GM12878 (cell line): ENCODE results near the gene KANSL3. TPM values are rescaled to one million over a fixed set of nuclear protein-coding genes. Genes with fewer than 3 reads are reported as not detected.

Experiments
- ATAC-seq: fragments of 200-7000 bp; cut with Tn5 transposase; 3 replicates; pipeline ENCODE4 v1.9.1; 2020; ENCODE audit warnings: mild to moderate bottlenecking, moderate library complexity
- BruUV-seq: library from RNA; stranded (reverse); fragments of 400-500 nt; replicated peaks from 2 replicates; lab custom pipeline; 2021; lab: Mats Ljungman, UMichigan
- CTCF ChIA-PET: fragments of 300-600 bp; sonication (Branson Sonifier 250); formaldehyde crosslinking; extraction: SDS; loops from one replicate; lab custom pipeline; 2021; ENCODE audit warnings: inconsistent platforms; lab: Yijun Ruan, JAX
- POLR2A ChIA-PET: fragments of 350-600 bp; formaldehyde crosslinking; extraction: SDS; loops from one replicate; lab custom pipeline; 2021; ENCODE audit warnings: inconsistent platforms; lab: Charles Lee
- RAD21 ChIA-PET: fragments of 300-600 bp; sonication (Branson Sonifier 250); formaldehyde crosslinking; loops from one replicate; lab custom pipeline; 2023; ENCODE audit warnings: antibody characterized with exemption; ENCODE audit not compliant: unreplicated experiment; lab: Charles Lee
- SMC1A ChIA-PET: fragments of 300-600 bp; sonication (Branson Sonifier 250); formaldehyde crosslinking; loops from one replicate; lab custom pipeline; 2023; ENCODE audit not compliant: unreplicated experiment, uncharacterized antibody; lab: Charles Lee
- DNase-seq: peaks from one replicate; pipeline ENCODE4 v3.0.0-alpha.2; 2011; ENCODE audit warnings: low read depth, low spot score
- FAIRE-seq: peaks from 3 replicates; lab custom pipeline; 2011; peaks lifted over from hg19 to GRCh38; lab: Jason Lieb, UNC
- H2AFZ ChIP-seq: 2 replicates; pipeline ENCODE4 v1.6.0; 2011; ENCODE audit warnings: low read depth, low read length, control low read depth; ENCODE audit not compliant: control insufficient read depth
- H3K27ac ChIP-seq: 2 replicates; pipeline ENCODE4 v1.5.1; 2011; ENCODE audit warnings: control low read depth; ENCODE audit not compliant: control insufficient read depth, insufficient read depth
- H3K27me3 ChIP-seq, 2 experiments: replicated peaks in 1 of 2; 2 replicates each; pipeline versions ENCODE4 v1.6.0 to v1.6.1; 2011; ENCODE audit warnings: low read length in 1 of 2; ENCODE audit not compliant: control insufficient read depth in 2 of 2, insufficient read depth in 2 of 2
- H3K36me3 ChIP-seq, 2 experiments: 2 replicates each; pipeline ENCODE4 v1.5.1; 2011; ENCODE audit warnings: low read length in 1 of 2; ENCODE audit not compliant: control insufficient read depth in 2 of 2, insufficient read depth in 2 of 2
- H3K4me1 ChIP-seq: 2 replicates; pipeline ENCODE4 v1.6.1; 2011; ENCODE audit warnings: mild to moderate bottlenecking, low read length, moderate library complexity, mixed read lengths; ENCODE audit not compliant: control insufficient read depth, insufficient read depth
- H3K4me2 ChIP-seq: 2 replicates; pipeline ENCODE4 v1.6.0; 2011; ENCODE audit warnings: control low read depth; ENCODE audit not compliant: control insufficient read depth, insufficient read depth
- H3K4me3 ChIP-seq: fragments of 200-600 bp; sonication (generic); 2 replicates; pipeline ENCODE4 v1.5.1; 2016
- H3K79me2 ChIP-seq: 2 replicates; pipeline ENCODE4 v1.6.0; 2011; ENCODE audit warnings: low read length; ENCODE audit not compliant: control insufficient read depth, insufficient read depth
- H3K9ac ChIP-seq: 2 replicates; pipeline ENCODE4 v1.8.0; 2011; ENCODE audit warnings: low read length, control low read depth, mixed read lengths; ENCODE audit not compliant: control insufficient read depth, insufficient read depth
- H3K9me3 ChIP-seq: replicated peaks from 3 replicates; pipeline ENCODE4 v1.5.1; 2011; ENCODE audit warnings: mild to moderate bottlenecking, low read length; ENCODE audit not compliant: control insufficient read depth, insufficient read depth
- H4K20me1 ChIP-seq: 2 replicates; pipeline ENCODE4 v1.6.0; 2011; ENCODE audit not compliant: control insufficient read depth, insufficient read depth
- IKZF2 ChIP-seq, 2 experiments: fragments of 450-650 bp; IDR thresholded peaks; 2 replicates each; pipeline ENCODE4 v1.6.1; 2017; ENCODE audit warnings: mild to moderate bottlenecking in 2 of 2, moderate library complexity in 2 of 2
- MEF2A ChIP-seq: IDR thresholded peaks from 2 replicates; pipeline ENCODE4 v1.6.1; 2011; ENCODE audit warnings: low read depth, mild to moderate bottlenecking, low read length, moderate library complexity; ENCODE audit not compliant: insufficient read depth
- POLR2A ChIP-seq: IDR thresholded peaks from 2 replicates; pipeline ENCODE4 v1.6.1; 2011; ENCODE audit warnings: low read depth, mild to moderate bottlenecking, low read length
- WGBS: methylation state at CpG from one replicate; pipeline ENCODE4 v1.1.6; 2016; ENCODE audit warnings: low lambda C conversion rate; ENCODE audit not compliant: insufficient replicate concordance, insufficient coverage; ENCODE audit errors: missing lambda C conversion rate; 5-methylcytosine and 5-hydroxymethylcytosine counted together
- in situ Hi-C: fragments of 300-500 bp; cut with MboI; formaldehyde crosslinking; loops from 9 replicates; pipeline ENCODE4 v1.14.3; 2018; ENCODE audit warnings: mixed read lengths
- intact Hi-C: fragments of 100-400 bp; cut with micrococcal nuclease; formaldehyde crosslinking; loops from one replicate; pipeline ENCODE4 v1.14.2; 2022; ENCODE audit not compliant: unreplicated experiment
- polyA plus RNA-seq, 11 experiments: library from polyadenylated mRNA; depleted of rRNA in 4 of 11; unstranded in 6 of 11; stranded (reverse) in 5 of 11; fragments of >200 nt; fragmentation: Nextera tagmentation in 4 of 11; fragmentation: Illumina TruSeq in 1 of 11; extraction: Ambion mirVana in 4 of 11; extraction: Trizol in 1 of 11; gene quantifications; 1 replicate in 1 of 11; 2 replicates in 10 of 11; pipeline versions ENCODE4 v1.2.1 to v1.2.3, GENCODE V29; 2011 to 2016; ENCODE audit warnings: inconsistent platforms in 2 of 11, missing spikeins in 2 of 11, low read depth in 1 of 11
- total RNA-seq, 4 experiments: library from RNA; depleted of rRNA in 3 of 4; stranded (reverse); fragments of >200 nt in 3 of 4; fragmentation: Illumina TruSeq in 1 of 4; extraction: Trizol in 1 of 4; gene quantifications; 2 replicates each; pipeline versions ENCODE4 v1.2.1 to v1.2.3, GENCODE V29; 2013 to 2021

KANSL3 gene
- total and polyA plus RNA-seq, 10 of the 15 experiments (the other 5 are each of a cell fraction or from before 2014, with no cell fraction given), result 5.6 to 25.9 (median 16.7) TPM

DNA sequence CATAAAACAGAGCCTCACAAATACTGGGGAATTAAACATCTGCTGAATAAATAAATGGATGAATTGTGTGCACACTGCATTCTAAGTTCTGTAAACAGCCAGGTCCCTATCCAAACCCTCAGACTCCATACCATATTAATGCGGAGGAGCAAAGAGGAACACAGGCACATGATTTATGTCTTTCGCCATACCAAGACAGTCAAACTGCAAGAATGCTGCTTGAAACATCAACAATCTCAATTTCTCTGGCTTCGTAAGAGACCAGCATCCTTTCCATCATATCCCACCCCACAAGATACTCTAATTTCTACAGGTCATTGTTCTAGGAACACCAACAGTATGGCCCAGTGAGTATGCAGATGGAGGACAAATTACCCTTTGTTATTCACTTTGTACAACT lies 15.0 kb downstream of the KANSL3 start:
- no peak overlapping the region for H3K4me3 ChIP-seq
- H3K9ac ChIP-seq, result no peak overlapping the region
- in situ Hi-C loops, result no loop called here
- H3K4me2 ChIP-seq, result no peak overlapping the region
- ATAC-seq (no peak), FAIRE-seq (no peak), DNase-seq (no peak)
- 92% methylated on average over 3 of the region's 3 CpGs for WGBS
- no peaks in the 10 kb centered on the region for H3K4me1 ChIP-seq
- CTCF ChIA-PET, result interaction anchor here (1.1 to 1.4 kb wide), 2 partner anchors 11 to 16 kb away, joined by 3 to 6 read pairs; partner anchors contain the start of gene KANSL3
- no peaks in the 10 kb centered on the region for H3K27me3 ChIP-seq
- intact Hi-C loops, result no loop called here
- POLR2A ChIA-PET, result no interaction called here
- H3K9me3 ChIP-seq, result no peaks in the 10 kb centered on the region
- H2AFZ ChIP-seq, result no peak overlapping the region
- TF ChIP-seq MEF2A (no peak), POLR2A (0 out of 2 replicates have a peak, but pooled peaks have one; percentile 8)
- H3K36me3 ChIP-seq, result peaks cover 8 to 18% of the 10 kb centered on the region in 2 experiments; a peak in 3 of 4 replicates
- RAD21 ChIA-PET, result no interaction called here
- no peaks in the 10 kb centered on the region for H4K20me1 ChIP-seq
- SMC1A ChIA-PET, result interaction anchor here (1.3 kb wide), 1 partner anchor 13 kb away, joined by 3 read pairs; no protein-coding TSS in a partner anchor
- H3K79me2 ChIP-seq, result no peaks in the 10 kb centered on the region
- H3K27ac ChIP-seq, result no peak overlapping the region
- BruUV-seq, result TSS peak; percentile 43

DNA sequence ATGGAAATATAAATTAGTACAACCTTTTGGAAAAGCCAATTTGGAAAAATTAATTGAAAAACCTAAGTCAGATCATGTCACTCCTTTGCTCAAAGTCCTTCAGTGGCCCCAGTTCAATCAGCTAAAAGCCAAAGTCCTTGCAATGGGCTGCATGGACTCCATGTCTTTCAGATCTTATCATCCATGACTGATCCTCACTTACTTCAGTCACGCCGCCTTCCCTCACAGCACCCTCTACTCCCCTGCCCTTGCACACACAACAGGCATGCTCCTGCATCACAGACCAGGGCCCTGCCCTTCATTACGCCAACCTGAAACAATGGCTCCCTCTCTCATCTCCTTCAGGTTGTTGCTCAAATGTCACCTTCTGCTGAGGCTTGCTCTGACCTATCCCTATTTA lies 15.6 kb downstream of the KANSL3 start:
- ATAC-seq (no peak), FAIRE-seq (no peak), DNase-seq (no peak)
- Histone ChIP-seq H3K79me2 (no peaks in the 10 kb centered on the region), H3K27me3 (no peaks in the 10 kb centered on the region), H3K4me2 (no peak overlapping the region), H3K9me3 (no peaks in the 10 kb centered on the region), H2AFZ (no peak overlapping the region), H3K9ac (no peak overlapping the region), H3K36me3 (peaks cover 5 to 13% of the 10 kb centered on the region in 2 experiments; a peak in 3 of 4 replicates), H3K27ac (no peak overlapping the region), H4K20me1 (no peaks in the 10 kb centered on the region), H3K4me1 (no peaks in the 10 kb centered on the region), H3K4me3 (no peak overlapping the region)
- in situ Hi-C loops, result no loop called here
- POLR2A ChIA-PET, result no interaction called here
- RAD21 ChIA-PET, result no interaction called here
- WGBS, result 100% methylated on average over 3 of the region's 3 CpGs
- no TSS peak for BruUV-seq
- intact Hi-C loops, result no loop called here
- TF ChIP-seq POLR2A (peak; percentile 32; the same call in 1 of the 2 replicates), IKZF2 (IDR thresholded peaks at IDR 0.05) (no peak)
- CTCF ChIA-PET, result no interaction called here
- SMC1A ChIA-PET, result no interaction called here
